Mucosa of rectum (tissue), 2 donors: ENCODE measurements around the gene PSMB9.

Source experiments
- H3K27ac ChIP-seq, 2 donors: one replicate each; pipeline ENCODE4 v1.7.0; 2013; ENCODE audit warnings: inconsistent platforms in 2 of 2, low read depth in 2 of 2, low read length in 2 of 2
- H3K27me3 ChIP-seq, 2 donors: one replicate each; pipeline ENCODE4 v1.7.0; 2013; ENCODE audit warnings: low read length in 2 of 2; ENCODE audit not compliant: control insufficient read depth in 2 of 2, insufficient read depth in 2 of 2
- H3K36me3 ChIP-seq, 2 donors: one replicate each; pipeline ENCODE4 v1.7.0; 2013; ENCODE audit warnings: low read length in 2 of 2; ENCODE audit not compliant: control insufficient read depth in 2 of 2, insufficient read depth in 2 of 2
- H3K4me1 ChIP-seq, 2 donors: one replicate each; pipeline ENCODE4 v1.7.0; 2013; ENCODE audit warnings: low read length in 2 of 2, mild to moderate bottlenecking in 1 of 2; ENCODE audit not compliant: control insufficient read depth in 2 of 2, insufficient read depth in 2 of 2
- H3K4me3 ChIP-seq, 2 donors: one replicate each; pipeline ENCODE4 v1.7.0; 2013; ENCODE audit warnings: low read length in 2 of 2
- H3K9ac ChIP-seq, 2 donors: one replicate each; pipeline ENCODE4 v1.7.0; 2013; ENCODE audit warnings: low read length in 2 of 2, low read depth in 1 of 2, mild to moderate bottlenecking in 1 of 2
- H3K9me3 ChIP-seq, 2 donors: one replicate each; pipeline ENCODE4 v1.7.0; 2013; ENCODE audit warnings: low read length in 2 of 2; ENCODE audit not compliant: control insufficient read depth in 2 of 2
- donor health status: healthy.
- donor health status: Normal muscosa, but diverticular disease.

Gene PSMB9

DNA sequence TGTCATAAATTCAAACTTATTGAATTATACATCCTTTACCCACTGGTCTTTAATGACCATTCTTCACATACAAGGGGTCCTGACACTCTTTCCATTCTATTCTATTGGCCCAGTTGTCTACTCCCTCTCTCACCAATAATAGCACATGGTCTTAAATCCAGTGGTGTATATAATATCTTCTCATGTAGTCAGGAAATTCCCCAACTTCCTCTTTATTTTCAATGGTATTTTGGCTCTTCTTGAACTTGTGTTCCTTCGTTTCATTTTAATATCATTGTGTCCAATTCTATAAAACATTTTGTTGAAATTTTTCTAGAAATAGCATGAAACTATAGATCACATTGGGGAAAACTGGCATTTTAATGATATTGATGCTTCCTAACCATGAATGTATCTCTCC, 36.8 kb downstream of the PSMB9 start:
- no peak overlapping the region for H3K9ac ChIP-seq
- H3K27ac ChIP-seq: no peak overlapping the region
- no peak overlapping the region for H3K4me3 ChIP-seq
- peaks cover 8 to 13% of the 10 kb centered on the region in 2 donors for H3K4me1 ChIP-seq
- no peaks in the 10 kb centered on the region for H3K9me3 ChIP-seq
- no peaks in the 10 kb centered on the region for H3K36me3 ChIP-seq
- H3K27me3 ChIP-seq: no peaks in the 10 kb centered on the region

DNA sequence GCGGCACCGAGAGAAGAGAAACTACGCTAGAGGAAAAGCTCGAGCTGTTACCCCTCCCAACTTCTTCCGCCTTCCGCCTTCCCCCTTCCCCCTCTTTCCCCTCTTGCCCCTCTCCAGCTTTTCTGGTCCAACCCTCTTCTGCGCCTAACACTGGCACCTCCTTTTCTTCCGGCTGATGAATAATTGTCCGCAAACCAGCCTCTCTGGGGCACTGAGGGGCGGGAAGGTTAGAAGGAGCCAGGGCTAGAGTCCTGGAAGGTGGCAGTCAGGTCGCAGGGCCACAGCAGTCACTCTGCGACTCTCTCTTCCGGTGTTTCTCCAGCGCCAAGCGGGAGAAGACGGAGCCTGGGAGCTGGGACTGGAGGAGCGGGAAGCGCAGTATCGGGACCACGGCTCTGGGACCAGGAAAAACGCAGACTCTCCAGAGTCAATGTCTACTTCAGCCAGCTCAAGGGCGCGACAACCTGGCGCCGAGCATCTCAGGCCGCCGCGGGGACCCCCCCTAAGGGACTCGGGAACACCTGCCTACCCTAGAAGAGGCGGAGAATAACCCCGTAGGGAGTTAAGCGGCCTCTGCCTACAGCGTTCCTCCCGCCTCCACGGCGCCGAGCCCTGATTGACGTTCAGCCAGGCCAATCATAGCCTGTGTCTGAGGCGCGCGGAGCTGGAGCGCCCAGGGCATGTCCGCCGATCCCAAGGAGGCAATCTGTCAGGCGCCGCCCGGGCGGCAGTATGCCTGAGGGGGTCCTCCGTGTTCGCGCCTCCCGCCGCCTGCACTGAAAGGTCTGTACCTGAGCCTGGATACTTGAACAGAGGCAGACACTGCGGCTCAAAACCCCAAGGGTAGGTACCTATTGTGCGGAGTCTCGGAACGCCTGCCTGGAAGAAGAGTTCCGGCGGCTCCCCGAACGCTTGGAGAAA, 40.4 kb downstream of the PSMB9 start:
- Histone ChIP-seq H3K36me3 (no peaks in the 10 kb centered on the region), H3K9me3 (no peaks in the 10 kb centered on the region), H3K4me1 (peaks cover 10 to 12% of the 10 kb centered on the region in 2 donors), H3K27ac (peak overlapping the region; percentile 95 to 96), H3K4me3 (peak overlapping the region; percentile 84 to 95), H3K27me3 (no peaks in the 10 kb centered on the region), H3K9ac (peak overlapping the region; percentile 88 to 99)

DNA sequence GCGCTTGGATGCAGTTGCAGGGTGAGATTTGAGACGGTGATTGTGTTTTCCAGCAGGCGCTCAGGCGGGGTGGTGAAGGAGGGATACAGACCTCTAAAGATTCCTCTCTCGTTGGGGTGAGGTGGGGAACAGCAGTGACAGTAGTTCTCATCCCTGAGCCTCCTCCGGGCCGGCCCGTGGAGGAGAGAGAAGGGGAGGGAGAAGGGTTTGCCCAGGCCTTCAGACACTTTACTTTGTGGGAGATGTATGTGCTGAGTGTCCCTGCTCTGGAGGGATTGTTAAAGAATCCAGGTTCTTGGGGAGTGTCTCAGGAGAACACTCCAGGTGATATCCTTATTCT, 41.0 kb downstream of the PSMB9 start:
- peak overlapping the region; percentile 88 to 99 for H3K9ac ChIP-seq
- H3K27me3 ChIP-seq: no peaks in the 10 kb centered on the region
- H3K9me3 ChIP-seq: no peaks in the 10 kb centered on the region
- peaks cover 10 to 12% of the 10 kb centered on the region in 2 donors for H3K4me1 ChIP-seq
- no peaks in the 10 kb centered on the region for H3K36me3 ChIP-seq
- peak overlapping the region; percentile 95 to 96 for H3K27ac ChIP-seq
- H3K4me3 ChIP-seq: peak overlapping the region; percentile 84 to 95

DNA sequence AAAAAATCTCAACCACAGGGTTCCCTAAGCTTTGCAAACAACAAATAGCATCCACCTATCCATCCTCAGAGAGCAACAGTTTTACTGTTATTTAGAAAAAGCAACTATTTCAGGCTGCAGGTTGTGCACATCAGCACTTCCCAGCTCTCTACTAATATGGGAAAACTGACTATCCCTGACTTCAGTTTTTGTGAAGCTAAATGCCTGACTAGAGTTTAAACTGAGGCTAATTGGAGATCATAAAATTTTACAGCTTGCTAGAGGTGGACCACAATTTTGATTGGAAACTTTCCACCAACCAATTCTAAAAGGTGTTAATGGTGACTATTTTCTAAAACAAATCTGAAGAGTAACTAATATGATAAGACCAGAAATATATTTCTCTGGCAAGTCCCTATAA, 50.0 kb downstream of the PSMB9 start:
- no peak overlapping the region for H3K27ac ChIP-seq
- no peaks in the 10 kb centered on the region for H3K27me3 ChIP-seq
- H3K9ac ChIP-seq: no peak overlapping the region
- H3K36me3 ChIP-seq: no peaks in the 10 kb centered on the region
- no peaks in the 10 kb centered on the region for H3K4me1 ChIP-seq
- H3K9me3 ChIP-seq: no peaks in the 10 kb centered on the region
- no peak overlapping the region for H3K4me3 ChIP-seq

DNA sequence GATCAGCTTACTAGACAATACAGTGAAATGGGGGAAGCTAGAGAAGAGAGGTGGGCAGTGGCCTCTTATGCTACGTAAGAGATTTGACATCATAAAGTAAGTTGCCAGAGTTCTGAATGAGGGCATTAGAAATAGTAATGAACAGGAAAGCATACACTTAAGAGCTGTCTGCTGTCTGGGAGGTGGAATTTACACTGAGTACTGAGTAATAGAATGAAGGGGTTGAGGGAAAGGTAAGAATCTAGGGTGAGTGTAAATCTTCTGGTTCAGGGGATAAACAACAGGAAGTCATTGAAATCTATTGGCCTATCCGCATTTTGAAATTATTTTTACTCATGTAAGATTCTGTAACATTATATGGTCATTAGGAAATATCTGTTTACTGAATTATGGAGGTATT, 51.1 kb downstream of the PSMB9 start:
- Histone ChIP-seq H3K4me3 (no peak overlapping the region), H3K27ac (no peak overlapping the region), H3K9ac (no peak overlapping the region), H3K36me3 (no peaks in the 10 kb centered on the region), H3K4me1 (no peaks in the 10 kb centered on the region), H3K9me3 (no peaks in the 10 kb centered on the region), H3K27me3 (no peaks in the 10 kb centered on the region)

DNA sequence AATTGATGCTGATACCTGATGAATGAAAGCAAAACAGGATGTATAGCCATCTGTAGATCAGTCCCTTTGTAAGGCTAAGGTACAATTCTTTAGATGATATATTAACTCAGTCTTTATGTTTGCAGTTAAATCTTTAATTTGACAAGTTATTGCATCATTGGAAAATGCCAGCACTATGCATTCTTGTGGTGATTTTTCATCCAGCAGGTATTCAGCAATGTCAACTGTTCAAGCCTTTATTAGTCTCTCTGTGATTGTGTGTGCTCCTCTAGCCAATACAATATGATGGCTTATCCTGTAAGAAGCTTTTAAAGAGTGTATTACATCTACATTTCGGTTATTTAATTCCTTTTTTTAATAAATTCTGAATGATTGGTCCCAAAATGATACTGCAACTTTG, 52.5 kb downstream of the PSMB9 start:
- Histone ChIP-seq H3K4me3 (no peak overlapping the region), H3K4me1 (no peaks in the 10 kb centered on the region), H3K36me3 (no peaks in the 10 kb centered on the region), H3K9me3 (no peaks in the 10 kb centered on the region), H3K9ac (no peak overlapping the region), H3K27me3 (no peaks in the 10 kb centered on the region), H3K27ac (no peak overlapping the region)

DNA sequence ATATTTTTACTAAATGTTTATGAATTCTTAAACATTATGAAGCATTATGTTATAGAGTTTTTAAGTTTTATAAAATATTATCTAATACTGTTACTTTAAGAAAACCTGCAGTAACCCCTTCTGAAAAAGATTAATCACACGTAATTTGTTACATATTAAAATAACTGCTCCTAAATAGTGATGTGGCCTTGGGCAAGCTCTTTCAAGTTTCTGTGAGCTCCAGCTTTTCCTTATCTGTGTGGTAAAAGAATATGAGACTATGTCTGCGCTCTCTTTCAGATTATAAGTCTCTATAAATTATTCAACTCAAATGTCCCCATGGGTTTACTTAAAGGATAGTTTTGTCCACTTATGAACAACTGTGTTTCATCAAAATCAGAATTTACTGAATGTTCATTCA, 54.9 kb downstream of the PSMB9 start:
- H3K4me1 ChIP-seq: no peaks in the 10 kb centered on the region
- no peaks in the 10 kb centered on the region for H3K36me3 ChIP-seq
- H3K9me3 ChIP-seq: no peaks in the 10 kb centered on the region
- no peak overlapping the region for H3K4me3 ChIP-seq
- H3K27ac ChIP-seq: no peak overlapping the region
- no peak overlapping the region for H3K9ac ChIP-seq
- H3K27me3 ChIP-seq: no peaks in the 10 kb centered on the region
